ENCODE data around the gene CAMK2D.

DNA sequence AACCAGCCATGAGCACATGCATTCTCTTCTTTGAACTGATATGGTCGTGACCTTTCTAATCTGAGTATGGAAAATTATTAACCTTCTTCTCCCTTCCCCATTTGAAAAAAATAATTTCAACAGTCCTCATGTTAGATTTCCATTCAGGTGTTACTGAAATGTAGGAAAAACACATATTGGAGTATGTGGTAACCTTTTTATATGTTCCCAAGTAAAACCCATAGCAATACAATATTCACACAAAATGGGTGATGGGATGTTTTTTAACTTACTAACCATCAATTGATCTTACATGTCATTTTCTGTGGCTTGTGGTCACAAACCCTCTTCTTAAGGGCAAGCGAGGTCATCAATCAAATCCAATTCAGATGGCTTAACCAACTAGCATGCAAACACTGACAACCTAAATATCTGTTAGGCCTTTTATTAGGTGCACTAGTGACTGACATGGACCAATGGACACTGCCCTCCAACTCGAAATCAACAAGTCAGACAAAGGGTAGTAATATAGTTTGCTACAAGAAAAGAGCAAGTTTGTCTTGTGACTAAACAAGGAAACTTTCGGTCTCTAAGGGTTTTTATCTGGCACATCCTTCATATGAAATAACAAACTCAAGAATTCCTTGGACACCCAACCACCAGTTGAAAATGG lies 74.3 kb downstream of the CAMK2D start:
- TF ChIP-seq, protein P1, sequence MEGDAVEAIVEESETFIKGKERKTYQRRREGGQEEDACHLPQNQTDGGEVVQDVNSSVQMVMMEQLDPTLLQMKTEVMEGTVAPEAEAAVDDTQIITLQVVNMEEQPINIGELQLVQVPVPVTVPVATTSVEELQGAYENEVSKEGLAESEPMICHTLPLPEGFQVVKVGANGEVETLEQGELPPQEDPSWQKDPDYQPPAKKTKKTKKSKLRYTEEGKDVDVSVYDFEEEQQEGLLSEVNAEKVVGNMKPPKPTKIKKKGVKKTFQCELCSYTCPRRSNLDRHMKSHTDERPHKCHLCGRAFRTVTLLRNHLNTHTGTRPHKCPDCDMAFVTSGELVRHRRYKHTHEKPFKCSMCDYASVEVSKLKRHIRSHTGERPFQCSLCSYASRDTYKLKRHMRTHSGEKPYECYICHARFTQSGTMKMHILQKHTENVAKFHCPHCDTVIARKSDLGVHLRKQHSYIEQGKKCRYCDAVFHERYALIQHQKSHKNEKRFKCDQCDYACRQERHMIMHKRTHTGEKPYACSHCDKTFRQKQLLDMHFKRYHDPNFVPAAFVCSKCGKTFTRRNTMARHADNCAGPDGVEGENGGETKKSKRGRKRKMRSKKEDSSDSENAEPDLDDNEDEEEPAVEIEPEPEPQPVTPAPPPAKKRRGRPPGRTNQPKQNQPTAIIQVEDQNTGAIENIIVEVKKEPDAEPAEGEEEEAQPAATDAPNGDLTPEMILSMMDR (conservative IDR thresholded peaks at IDR 0.05; ENCODE audit: low read depth in 2 of 2): no peak
- TF ChIP-seq POLR2AphosphoS5 (IDR thresholded peaks at IDR 0.05; ENCODE audit: low read depth) (no peak), EZH2phosphoT487 (IDR thresholded peaks at IDR 0.05; ENCODE audit: unreplicated experiment) (no peak), EZH2 (IDR thresholded peaks at IDR 0.05; ENCODE audit: low read depth, unreplicated experiment) (no peak)
- TF ChIP-seq, protein P2, sequence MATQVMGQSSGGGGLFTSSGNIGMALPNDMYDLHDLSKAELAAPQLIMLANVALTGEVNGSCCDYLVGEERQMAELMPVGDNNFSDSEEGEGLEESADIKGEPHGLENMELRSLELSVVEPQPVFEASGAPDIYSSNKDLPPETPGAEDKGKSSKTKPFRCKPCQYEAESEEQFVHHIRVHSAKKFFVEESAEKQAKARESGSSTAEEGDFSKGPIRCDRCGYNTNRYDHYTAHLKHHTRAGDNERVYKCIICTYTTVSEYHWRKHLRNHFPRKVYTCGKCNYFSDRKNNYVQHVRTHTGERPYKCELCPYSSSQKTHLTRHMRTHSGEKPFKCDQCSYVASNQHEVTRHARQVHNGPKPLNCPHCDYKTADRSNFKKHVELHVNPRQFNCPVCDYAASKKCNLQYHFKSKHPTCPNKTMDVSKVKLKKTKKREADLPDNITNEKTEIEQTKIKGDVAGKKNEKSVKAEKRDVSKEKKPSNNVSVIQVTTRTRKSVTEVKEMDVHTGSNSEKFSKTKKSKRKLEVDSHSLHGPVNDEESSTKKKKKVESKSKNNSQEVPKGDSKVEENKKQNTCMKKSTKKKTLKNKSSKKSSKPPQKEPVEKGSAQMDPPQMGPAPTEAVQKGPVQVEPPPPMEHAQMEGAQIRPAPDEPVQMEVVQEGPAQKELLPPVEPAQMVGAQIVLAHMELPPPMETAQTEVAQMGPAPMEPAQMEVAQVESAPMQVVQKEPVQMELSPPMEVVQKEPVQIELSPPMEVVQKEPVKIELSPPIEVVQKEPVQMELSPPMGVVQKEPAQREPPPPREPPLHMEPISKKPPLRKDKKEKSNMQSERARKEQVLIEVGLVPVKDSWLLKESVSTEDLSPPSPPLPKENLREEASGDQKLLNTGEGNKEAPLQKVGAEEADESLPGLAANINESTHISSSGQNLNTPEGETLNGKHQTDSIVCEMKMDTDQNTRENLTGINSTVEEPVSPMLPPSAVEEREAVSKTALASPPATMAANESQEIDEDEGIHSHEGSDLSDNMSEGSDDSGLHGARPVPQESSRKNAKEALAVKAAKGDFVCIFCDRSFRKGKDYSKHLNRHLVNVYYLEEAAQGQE (IDR thresholded peaks at IDR 0.05; ENCODE audit: unreplicated experiment): no peak
